Measurements from ENCODE around the gene NEMP1.

NEMP1 gene

DNA sequence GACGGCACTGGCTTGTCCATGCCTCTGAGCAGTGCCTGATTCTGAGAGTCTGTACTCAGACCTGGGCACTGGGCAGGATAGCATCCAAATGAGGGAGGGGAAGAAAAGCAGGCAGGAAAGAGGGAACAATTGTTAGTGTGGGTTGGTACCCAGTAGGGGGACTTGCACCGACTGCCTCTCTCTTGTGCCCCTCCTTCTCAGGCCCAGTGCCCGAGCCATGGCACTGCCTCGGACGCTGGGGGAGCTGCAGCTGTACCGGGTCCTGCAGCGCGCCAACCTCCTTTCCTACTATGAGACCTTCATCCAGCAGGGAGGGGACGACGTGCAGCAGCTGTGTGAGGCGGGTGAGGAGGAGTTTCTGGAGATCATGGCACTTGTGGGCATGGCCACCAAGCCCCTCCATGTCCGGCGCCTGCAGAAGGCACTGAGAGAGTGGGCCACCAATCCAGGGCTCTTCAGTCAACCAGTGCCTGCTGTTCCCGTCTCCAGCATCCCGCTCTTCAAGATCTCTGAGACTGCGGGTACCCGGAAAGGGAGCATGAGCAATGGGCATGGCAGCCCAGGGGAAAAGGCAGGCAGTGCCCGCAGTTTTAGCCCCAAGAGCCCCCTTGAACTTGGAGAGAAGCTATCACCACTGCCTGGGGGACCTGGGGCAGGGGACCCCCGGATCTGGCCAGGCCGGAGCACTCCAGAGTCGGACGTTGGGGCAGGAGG lies 12.5 kb upstream of the NEMP1 start:
- TF ChIP-seq CTCF (IDR thresholded peaks at IDR 0.05; ENCODE audit: low read depth, low read length) = peak; percentile 9
- no peak for DNase-seq (ENCODE audit: low read depth, low spot score)
- peak overlapping the region; percentile 87 for H3K4me3 ChIP-seq (ENCODE audit: low read depth, low read length)
- in situ Hi-C loops (cut with HindIII; ENCODE audit: low sequenced_read_pairs) = no loop called here

DNA sequence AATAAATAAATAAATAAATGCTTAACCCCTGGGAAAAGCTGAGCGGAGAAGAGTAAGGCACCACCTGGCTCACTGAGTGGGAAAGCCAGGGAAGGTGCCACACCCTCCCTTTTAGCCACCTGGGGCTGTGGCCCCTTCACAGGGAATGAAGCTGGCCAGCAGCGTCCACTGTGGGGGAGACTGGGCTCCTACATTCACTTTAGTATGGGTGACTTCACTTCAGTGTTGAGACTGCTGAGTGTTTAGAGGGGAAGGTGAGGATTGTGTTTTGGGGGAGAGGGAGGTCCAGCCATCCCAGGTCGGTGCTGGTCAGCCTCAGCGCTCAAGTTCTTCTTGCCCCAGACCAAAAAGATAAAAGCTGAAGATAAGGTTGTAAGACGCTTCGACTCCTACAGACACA lies 11.9 kb upstream of the NEMP1 start:
- H3K4me3 ChIP-seq (ENCODE audit: low read depth, low read length) = peak overlapping the region; percentile 87
- no peak for DNase-seq (ENCODE audit: low read depth, low spot score)
- TF ChIP-seq CTCF (IDR thresholded peaks at IDR 0.05; ENCODE audit: low read depth, low read length) = no peak
- in situ Hi-C loops (cut with HindIII; ENCODE audit: low sequenced_read_pairs) = no loop called here

DNA sequence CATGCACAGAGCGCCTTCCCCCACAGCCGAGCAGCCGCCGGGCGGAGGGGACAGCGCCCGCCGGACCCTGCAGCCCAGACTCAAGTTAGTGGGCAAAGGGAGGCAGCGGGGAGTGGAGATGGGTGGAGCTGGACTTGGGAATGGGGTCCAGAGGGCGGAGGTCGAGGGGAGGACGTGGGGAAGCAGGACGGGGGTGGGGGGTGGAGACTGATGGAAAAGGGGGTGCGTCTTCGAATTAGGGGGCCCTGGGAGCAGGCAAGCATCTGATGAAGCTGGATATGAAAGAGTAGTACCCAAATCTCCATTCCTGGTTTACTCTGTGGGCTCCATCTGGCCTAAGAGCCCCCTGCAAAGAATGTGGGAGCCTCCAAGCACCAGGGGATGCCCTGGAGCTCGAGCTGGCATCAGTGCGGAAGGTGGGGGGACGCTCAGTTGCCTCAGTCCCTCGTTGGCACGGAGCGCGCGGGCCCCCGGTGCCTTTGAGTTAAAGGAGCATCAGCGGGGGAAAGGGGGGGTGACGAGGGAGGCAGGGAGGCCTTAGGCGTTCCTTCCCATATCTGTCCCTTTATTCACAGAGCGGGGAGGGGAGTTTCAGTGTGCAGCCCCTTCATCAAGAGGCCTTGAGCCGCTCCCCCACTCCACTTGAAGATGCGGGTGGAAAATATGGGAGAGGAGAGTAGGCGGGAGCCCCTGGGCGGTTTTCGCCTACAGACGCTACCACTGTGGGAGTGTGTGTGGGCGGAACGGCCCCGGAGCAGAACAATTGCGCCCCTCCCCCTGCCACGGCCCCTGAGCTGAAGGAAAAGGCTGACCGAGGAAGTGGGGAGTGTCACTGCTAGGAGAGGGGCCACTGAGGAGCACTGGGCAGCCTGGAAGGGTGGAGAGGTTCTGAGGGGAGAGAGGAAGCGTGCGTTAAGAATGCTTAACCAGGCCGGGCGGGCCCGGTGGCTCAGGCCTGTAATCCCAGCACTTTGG lies 11.0 kb upstream of the NEMP1 start:
- peak overlapping the region; percentile 87 for H3K4me3 ChIP-seq (ENCODE audit: low read depth, low read length)
- in situ Hi-C loops (cut with HindIII; ENCODE audit: low sequenced_read_pairs) = no loop called here
- DNase-seq (ENCODE audit: low read depth, low spot score) = peak; percentile 55
- no peak for TF ChIP-seq CTCF (IDR thresholded peaks at IDR 0.05; ENCODE audit: low read depth, low read length)

GRCh38 chr12:57088354-57089270 lies 10.0 kb upstream of the NEMP1 start, which contains the start of gene NAB2:
NAB2 (plus strand) TSS chr12:57089114; CDS start chr12:57089272, 158 bp downstream.
- TF ChIP-seq CTCF (IDR thresholded peaks at IDR 0.05; ENCODE audit: low read depth, low read length) = no peak
- in situ Hi-C loops (cut with HindIII; ENCODE audit: low sequenced_read_pairs) = no loop called here
- peak; percentile 95 for DNase-seq (ENCODE audit: low read depth, low spot score)
- H3K4me3 ChIP-seq (ENCODE audit: low read depth, low read length) = peak within 1 kb of the TSS; percentile 87

DNA sequence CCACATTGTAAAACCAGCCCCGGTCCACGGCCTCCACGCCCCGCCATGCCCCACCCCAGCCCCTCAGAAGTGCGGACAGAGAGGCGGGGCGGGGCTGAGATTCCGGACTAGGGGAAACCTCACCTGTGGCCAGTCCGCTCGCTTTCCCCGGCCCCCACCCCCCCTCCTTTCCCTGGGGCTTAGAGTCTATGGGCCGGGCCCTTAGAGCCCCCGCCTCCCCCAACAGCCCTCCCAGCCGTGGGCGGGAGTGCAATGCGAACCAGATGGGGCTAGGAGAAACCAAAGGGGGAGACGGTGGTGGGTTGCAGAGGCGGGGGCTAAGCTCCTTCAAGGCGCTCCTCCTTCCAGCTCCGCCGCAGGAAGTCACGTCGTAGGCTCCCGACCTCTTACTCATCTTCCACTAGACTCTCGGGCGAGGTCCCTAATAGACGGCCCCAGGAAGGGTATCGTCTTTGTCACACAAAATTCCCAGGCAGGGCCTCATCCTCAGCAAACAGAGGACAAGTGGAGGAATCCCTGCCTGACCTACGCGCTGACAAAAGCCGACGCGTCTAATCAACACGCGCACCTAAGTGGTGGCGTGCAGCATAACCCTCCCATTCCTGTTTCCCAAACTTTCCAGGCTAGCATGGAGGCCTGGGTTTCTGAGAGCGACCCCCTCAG lies 9.2 kb upstream of the NEMP1 start:
- in situ Hi-C loops (cut with HindIII; ENCODE audit: low sequenced_read_pairs) = no loop called here

More for the DNA sequence above, 9.2 kb upstream of the NEMP1 start:
- DNase-seq (ENCODE audit: low read depth, low spot score) = peak; percentile 96
- no peak for TF ChIP-seq CTCF (IDR thresholded peaks at IDR 0.05; ENCODE audit: low read depth, low read length)
- peak overlapping the region; percentile 79 for H3K4me3 ChIP-seq (ENCODE audit: low read depth, low read length)
